Fibroblast of lung (primary cell): ENCODE data around the gene ADAR. TPM values are rescaled to one million over a fixed set of nuclear protein-coding genes. Genes with fewer than 3 reads are reported as not detected.

Source experiments
- DNase-seq, 2 donors: peaks; one replicate each; pipeline versions ENCODE4 v3.0.0 to v3.0.0-alpha.2; 2010; ENCODE audit warnings: low read depth in 2 of 2
- H2AFZ ChIP-seq: 2 replicates; pipeline ENCODE4 v1.5.1; 2012; ENCODE audit warnings: low read length, control low read depth, inconsistent platforms
- H3K27ac ChIP-seq: 2 replicates; pipeline ENCODE4 v1.5.1; 2011; ENCODE audit warnings: low read length, control low read depth; ENCODE audit not compliant: insufficient read depth
- H3K27me3 ChIP-seq: 2 replicates; pipeline ENCODE4 v1.5.1; 2011; ENCODE audit warnings: mild to moderate bottlenecking, low read length; ENCODE audit not compliant: control insufficient read depth, insufficient read depth
- H3K36me3 ChIP-seq: 2 replicates; pipeline ENCODE4 v1.5.1; 2011; ENCODE audit warnings: low read length; ENCODE audit not compliant: control insufficient read depth, insufficient read depth
- H3K4me1 ChIP-seq: 2 replicates; pipeline ENCODE4 v1.5.1; 2011; ENCODE audit warnings: low read length; ENCODE audit not compliant: control insufficient read depth, insufficient read depth; ENCODE audit errors: extremely low read depth
- H3K4me2 ChIP-seq: 2 replicates; pipeline ENCODE4 v1.5.1; 2011; ENCODE audit warnings: low read length, control low read depth; ENCODE audit not compliant: insufficient read depth; ENCODE audit errors: extremely low read depth
- H3K4me3 ChIP-seq, 4 experiments: fragments of 200-600 bp in 1 of 4; sonication (generic) in 1 of 4; replicated peaks in 1 of 4; 2 replicates each; pipeline ENCODE4 v1.5.1; 2011 to 2016; ENCODE audit warnings: low read length in 4 of 4, low read depth in 3 of 4, mild to moderate bottlenecking in 3 of 4, control low read depth in 2 of 4, inconsistent platforms in 1 of 4, mixed read lengths in 1 of 4; ENCODE audit not compliant: insufficient read depth in 1 of 4; ENCODE audit errors: control extremely low read depth in 1 of 4
- H3K79me2 ChIP-seq: 2 replicates; pipeline ENCODE4 v1.5.1; 2012; ENCODE audit warnings: mild to moderate bottlenecking, low read length, inconsistent platforms; ENCODE audit not compliant: control insufficient read depth, insufficient read depth
- H3K9ac ChIP-seq: 2 replicates; pipeline ENCODE4 v1.5.1; 2011; ENCODE audit warnings: mild to moderate bottlenecking, low read length, control low read depth; ENCODE audit not compliant: insufficient read depth
- H3K9me3 ChIP-seq: 2 replicates; pipeline ENCODE4 v1.5.1; 2012; ENCODE audit warnings: low read depth, low read length; ENCODE audit not compliant: control insufficient read depth, insufficient read depth
- H4K20me1 ChIP-seq: 2 replicates; pipeline ENCODE4 v1.5.1; 2011; ENCODE audit warnings: low read length; ENCODE audit not compliant: control insufficient read depth, insufficient read depth; ENCODE audit errors: extremely low read depth
- EZH2 ChIP-seq: IDR thresholded peaks from 2 replicates; pipeline ENCODE4 v1.5.1; 2012; ENCODE audit warnings: low read length, control low read depth, mild to moderate bottlenecking; ENCODE audit errors: missing control alignments
- polyA plus RNA-seq, 2 donors: library from polyadenylated mRNA; depleted of rRNA in 1 of 2; stranded (reverse) in 1 of 2; unstranded in 1 of 2; fragments of >200 nt; gene quantifications; 2 replicates each; pipeline ENCODE4 v1.2.1, GENCODE V29; 2011 to 2012; ENCODE audit warnings: missing spikeins in 1 of 2
- total RNA-seq: library from RNA; depleted of rRNA; stranded (reverse); fragments of >200 nt; gene quantifications from 2 replicates; pipeline ENCODE4 v1.2.1, GENCODE V29; 2014
- TF ChIP-seq, protein P1 (sequence below), 2 donors: IDR thresholded peaks in 1 of 2; conservative IDR thresholded peaks in 1 of 2; 1 replicate in 1 of 2; 2 replicates in 1 of 2; pipeline ENCODE4 v1.5.1; 2011 to 2012; ENCODE audit warnings: low read length in 2 of 2, control low read depth in 1 of 2, inconsistent platforms in 1 of 2, low read depth in 1 of 2, mild to moderate bottlenecking in 1 of 2

Gene ADAR
- total and polyA plus RNA-seq, 2 donors (not counting 1 experiment from before 2014, with no cell fraction given) = 98.4 to 140 TPM

DNA sequence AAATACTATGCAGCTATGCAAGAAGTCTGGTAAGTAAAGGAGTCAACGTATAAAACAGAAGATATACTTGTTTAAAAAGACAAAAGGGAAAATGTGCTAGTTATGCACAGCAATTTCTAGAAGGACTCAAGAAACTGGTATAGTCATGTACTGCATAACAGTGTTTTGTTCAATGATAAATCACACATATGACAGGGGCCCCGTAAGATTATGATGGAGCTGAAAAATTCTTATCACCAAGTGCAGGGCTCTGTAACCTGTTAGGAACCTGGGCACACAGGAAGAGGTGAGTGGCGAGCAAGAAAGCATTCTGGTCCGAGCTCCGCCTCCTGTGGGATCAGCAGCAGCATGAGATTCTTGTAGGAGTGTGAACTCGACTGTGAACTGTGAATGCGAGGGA is 13.2 kb downstream of the ADAR start:
- Histone ChIP-seq H3K9ac (no peak overlapping the region), H3K36me3 (peaks cover 18% of the 10 kb centered on the region), H3K4me2 (no peak overlapping the region), H3K4me3 (no peak overlapping the region), H2AFZ (no peak overlapping the region), H3K27ac (no peak overlapping the region), H4K20me1 (no peaks in the 10 kb centered on the region), H3K79me2 (peaks cover 6% of the 10 kb centered on the region), H3K27me3 (no peaks in the 10 kb centered on the region), H3K9me3 (no peaks in the 10 kb centered on the region), H3K4me1 (peaks cover 1% of the 10 kb centered on the region)
- DNase-seq = no peak
- TF ChIP-seq, protein P1, sequence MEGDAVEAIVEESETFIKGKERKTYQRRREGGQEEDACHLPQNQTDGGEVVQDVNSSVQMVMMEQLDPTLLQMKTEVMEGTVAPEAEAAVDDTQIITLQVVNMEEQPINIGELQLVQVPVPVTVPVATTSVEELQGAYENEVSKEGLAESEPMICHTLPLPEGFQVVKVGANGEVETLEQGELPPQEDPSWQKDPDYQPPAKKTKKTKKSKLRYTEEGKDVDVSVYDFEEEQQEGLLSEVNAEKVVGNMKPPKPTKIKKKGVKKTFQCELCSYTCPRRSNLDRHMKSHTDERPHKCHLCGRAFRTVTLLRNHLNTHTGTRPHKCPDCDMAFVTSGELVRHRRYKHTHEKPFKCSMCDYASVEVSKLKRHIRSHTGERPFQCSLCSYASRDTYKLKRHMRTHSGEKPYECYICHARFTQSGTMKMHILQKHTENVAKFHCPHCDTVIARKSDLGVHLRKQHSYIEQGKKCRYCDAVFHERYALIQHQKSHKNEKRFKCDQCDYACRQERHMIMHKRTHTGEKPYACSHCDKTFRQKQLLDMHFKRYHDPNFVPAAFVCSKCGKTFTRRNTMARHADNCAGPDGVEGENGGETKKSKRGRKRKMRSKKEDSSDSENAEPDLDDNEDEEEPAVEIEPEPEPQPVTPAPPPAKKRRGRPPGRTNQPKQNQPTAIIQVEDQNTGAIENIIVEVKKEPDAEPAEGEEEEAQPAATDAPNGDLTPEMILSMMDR (conservative IDR thresholded peaks at IDR 0.05 in 1 of 2, IDR thresholded peaks at IDR 0.05 in 1 of 2; ENCODE audit: low read depth in 1 of 2, low read length in 2 of 2) = no peak
- no peak for TF ChIP-seq EZH2

DNA sequence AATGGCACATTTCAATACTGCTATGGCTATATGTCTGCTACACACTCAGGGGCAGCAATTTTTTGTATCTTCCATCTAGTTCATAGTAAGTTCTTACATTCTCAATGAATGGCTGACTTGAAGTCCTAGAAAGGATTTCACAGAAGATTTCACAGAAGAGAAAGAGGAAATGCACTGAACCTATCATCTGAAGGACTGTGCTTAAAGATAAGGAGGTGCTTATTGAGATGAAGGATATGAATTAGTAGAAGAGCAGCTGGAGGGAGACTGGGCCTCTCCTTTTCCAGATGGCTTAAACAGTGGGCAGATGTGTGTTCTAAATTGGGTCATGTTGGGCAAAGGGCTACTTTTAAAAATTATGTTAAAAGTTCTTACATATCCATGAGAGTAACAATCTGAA is 14.6 kb downstream of the ADAR start:
- H3K36me3 ChIP-seq = peaks cover 26% of the 10 kb centered on the region
- H3K27ac ChIP-seq = no peak overlapping the region

DNA sequence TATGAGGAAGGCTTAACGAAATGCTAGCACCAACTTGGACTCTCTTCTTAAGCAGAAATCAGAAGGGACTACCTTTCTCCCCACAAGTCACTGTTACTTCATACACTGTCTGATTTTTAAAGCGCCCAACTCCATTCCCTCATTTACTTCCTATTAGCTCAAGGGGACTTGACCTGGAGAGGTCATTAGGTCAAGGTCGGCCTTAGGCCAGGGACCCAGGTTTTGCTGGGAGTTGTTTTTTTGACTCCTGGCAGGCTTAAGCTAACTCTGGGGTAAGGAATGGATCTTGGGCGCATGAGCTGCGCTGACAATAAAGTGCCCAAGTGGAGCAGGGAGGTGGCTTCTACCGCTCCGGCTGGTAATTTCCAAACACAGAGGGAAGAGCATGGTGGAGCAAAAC is 16.8 kb downstream of the ADAR start:
- no peak overlapping the region for H3K4me2 ChIP-seq
- no peak overlapping the region for H3K27ac ChIP-seq
- no peaks in the 10 kb centered on the region for H3K9me3 ChIP-seq
- no peaks in the 10 kb centered on the region for H4K20me1 ChIP-seq
- no peak overlapping the region for H2AFZ ChIP-seq
- no peak for DNase-seq
- no peaks in the 10 kb centered on the region for H3K79me2 ChIP-seq
- H3K36me3 ChIP-seq = peaks cover 29% of the 10 kb centered on the region
- no peaks in the 10 kb centered on the region for H3K27me3 ChIP-seq
- H3K9ac ChIP-seq = no peak overlapping the region
- no peaks in the 10 kb centered on the region for H3K4me1 ChIP-seq
- TF ChIP-seq EZH2 = no peak
- TF ChIP-seq, protein P1 (conservative IDR thresholded peaks at IDR 0.05 in 1 of 2, IDR thresholded peaks at IDR 0.05 in 1 of 2; ENCODE audit: low read depth in 1 of 2, low read length in 2 of 2) = no peak
- no peak overlapping the region for H3K4me3 ChIP-seq

More for the DNA sequence above, 14.6 kb downstream of the ADAR start:
- no peaks in the 10 kb centered on the region for H3K4me1 ChIP-seq
- DNase-seq = no peak
- H3K27me3 ChIP-seq = no peaks in the 10 kb centered on the region
- H3K9me3 ChIP-seq = no peaks in the 10 kb centered on the region
- TF ChIP-seq EZH2 = no peak
- TF ChIP-seq, protein P1 (conservative IDR thresholded peaks at IDR 0.05 in 1 of 2, IDR thresholded peaks at IDR 0.05 in 1 of 2; ENCODE audit: low read depth in 1 of 2, low read length in 2 of 2) = no peak
- no peak overlapping the region for H3K4me2 ChIP-seq
- no peak overlapping the region for H2AFZ ChIP-seq
- H3K79me2 ChIP-seq = no peaks in the 10 kb centered on the region
- no peak overlapping the region for H3K9ac ChIP-seq
- no peak overlapping the region for H3K4me3 ChIP-seq
- no peaks in the 10 kb centered on the region for H4K20me1 ChIP-seq
